ENCODE results near the gene SCYL3. TPM values are rescaled to one million over a fixed set of nuclear protein-coding genes. Genes with fewer than 3 reads are reported as not detected.
A peak's percentile ranks its signal among the peaks of the same experiment; 100 is the strongest.

The SCYL3 gene
- total and polyA plus RNA-seq, 2 of the 13 experiments (the other 11 are each of a cell fraction or from before 2014, with no cell fraction given) = 3.3 to 4.9 TPM

GRCh38 chr1:169901115-169901514 lies 7.4 kb upstream of the SCYL3 start (continued):
- no peak for TF ChIP-seq HNF1B (CRISPR knock-in tag; IDR thresholded peaks at IDR 0.05)
- TF ChIP-seq AKNA (CRISPR knock-in tag; IDR thresholded peaks at IDR 0.05; ENCODE audit: borderline replicate concordance) = no peak
- peak; percentile 67; the same call in 1 of the 2 replicates for TF ChIP-seq ZNF263 (CRISPR knock-in tag; IDR thresholded peaks at IDR 0.05)
- TF ChIP-seq NCOA5 (CRISPR knock-in tag; IDR thresholded peaks at IDR 0.05) = no peak
- no peak for TF ChIP-seq SAFB2 (CRISPR knock-in tag; IDR thresholded peaks at IDR 0.05; ENCODE audit: borderline replicate concordance, low read depth)

- ATAC-seq (no peak), FAIRE-seq (no peak), DNase-seq (ENCODE audit: low spot score) (no peak)
- Histone ChIP-seq H2AFZ (ENCODE audit: low read length) (no peak overlapping the region), H3K27ac (ENCODE audit: extremely low read length, insufficient read depth, low read length) (no peak overlapping the region), H3K4me2 (ENCODE audit: low read depth, low read length) (no peak overlapping the region), H3K79me2 (ENCODE audit: insufficient read depth, low read length) (no peaks in the 10 kb centered on the region), H3K27me3 (ENCODE audit: control insufficient read depth in 1 of 2, insufficient read depth in 2 of 2, low read length in 2 of 2) (peaks cover 1 to 9% of the 10 kb centered on the region in 2 experiments; a peak in 2 of 5 replicates), H3K9me3 (ENCODE audit: low read length) (no peaks in the 10 kb centered on the region), H3K9ac (ENCODE audit: insufficient read depth, low read depth, low read length) (no peak overlapping the region), H3K4me1 (ENCODE audit: insufficient read depth, low read length) (peaks cover 13% of the 10 kb centered on the region; the same call in 1 of the 2 replicates), H4K20me1 (ENCODE audit: insufficient read depth, low read length) (no peaks in the 10 kb centered on the region), H3K4me3 (replicated peaks in 1 of 3; ENCODE audit: insufficient read depth in 1 of 3, low read depth in 2 of 3, low read length in 3 of 3) (no peak overlapping the region), H3K36me3 (replicated peaks in 1 of 2; ENCODE audit: control insufficient read depth in 1 of 2, insufficient read depth in 2 of 2, low read length in 2 of 2) (no peaks in the 10 kb centered on the region)
- CTCF ChIA-PET (ENCODE audit: low intra/inter-chr PET ratio, low total read pairs) = no interaction called here
- POLR2A ChIA-PET = no interaction called here
- no TSS peak for BruUV-seq (replicated peaks)
- intact Hi-C loops (cut with micrococcal nuclease; ENCODE audit: unreplicated experiment) (no loop called here), in situ Hi-C loops (cut with HindIII; ENCODE audit: extremely low pct_ligation_motif_present, low pct_unique_long_range_greater_than_20kb) (no loop called here)
- TF ChIP-seq PHF20 (CRISPR knock-in tag; IDR thresholded peaks at IDR 0.05) (no peak), IRX3 (CRISPR knock-in tag; IDR thresholded peaks at IDR 0.05; ENCODE audit: borderline replicate concordance, low read depth) (no peak), CEBPZ (IDR thresholded peaks at IDR 0.05; ENCODE audit: low read length) (no peak), ZNF513 (CRISPR knock-in tag; conservative IDR thresholded peaks at IDR 0.05) (no peak), ZNF33A (CRISPR knock-in tag; IDR thresholded peaks at IDR 0.05; ENCODE audit: borderline replicate concordance) (no peak), MLLT10 (CRISPR knock-in tag; IDR thresholded peaks at IDR 0.05) (no peak), SOX5 (CRISPR knock-in tag; IDR thresholded peaks at IDR 0.05; ENCODE audit: borderline replicate concordance) (no peak)
Observed at GRCh38 chr1:169900571-169900970, 6.9 kb upstream of the SCYL3 start.

All from HepG2 (cell line).